ENCODE data around the gene ZBED1. TPM values are rescaled to one million over a fixed set of nuclear protein-coding genes. Genes with fewer than 3 reads are reported as not detected.
"Not testable (repeated sequence)": the region's sequence is repeated elsewhere in the genome, so short reads cannot be mapped to it uniquely, and the experiment has no call there.

Gene ZBED1
- total and polyA plus RNA-seq, 2 donors (not counting 3 experiments of a cell fraction or from before 2014, with no cell fraction given), result 24.6 to 46.5 TPM

DNA sequence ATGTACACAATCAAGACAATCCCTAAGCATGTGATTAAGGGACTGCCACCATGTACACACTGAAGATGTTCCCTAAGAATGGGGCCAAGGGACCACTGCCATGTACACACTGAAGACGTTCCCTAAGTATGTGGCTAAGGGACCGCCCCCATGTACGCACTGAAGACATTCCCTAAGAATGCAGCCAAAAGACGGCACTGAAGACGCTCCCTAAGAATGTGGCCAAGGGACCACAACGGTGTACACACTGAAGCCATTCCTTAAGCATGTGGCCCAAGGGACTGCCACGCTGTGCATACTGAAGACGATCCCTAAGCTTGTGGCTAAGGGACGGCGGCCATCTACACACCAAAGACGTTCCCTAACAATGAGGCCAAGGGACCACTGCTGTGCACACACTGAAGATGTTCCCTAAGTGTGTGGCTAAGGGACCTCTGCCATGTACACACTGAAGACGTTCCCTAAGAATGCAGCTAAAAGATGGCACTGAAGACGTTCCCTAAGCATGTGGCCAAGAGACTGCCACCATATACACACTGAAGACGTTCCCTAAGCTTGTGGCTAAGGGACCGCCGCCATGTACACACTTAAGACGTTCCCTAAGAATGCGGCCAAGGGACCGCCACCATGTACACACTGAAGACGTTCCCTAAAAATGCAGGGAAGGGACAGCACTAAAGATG lies 26.4 kb downstream of the ZBED1 start:
- no TSS peak for BruUV-seq (replicated peaks)
- POLR2A ChIA-PET, result no interaction called here
- H2AFZ ChIP-seq (ENCODE audit: low read depth, low read length), result no peak overlapping the region
- intact Hi-C loops (cut with micrococcal nuclease), result no loop called here
- no peaks in the 10 kb centered on the region for H3K9me1 ChIP-seq (replicated peaks; ENCODE audit: control insufficient read depth, extremely low read depth, insufficient read depth, low read length)
- peaks cover 23% of the 10 kb centered on the region for H3K79me2 ChIP-seq (ENCODE audit: control insufficient read depth, insufficient read depth, low read length)
- H3K36me3 ChIP-seq (ENCODE audit: control insufficient read depth in 2 of 2, extremely low read depth in 1 of 2, insufficient read depth in 2 of 2, low read length in 2 of 2), result no peaks in the 10 kb centered on the region
- no peak overlapping the region for H3K4me3 ChIP-seq (replicated peaks in 1 of 3; ENCODE audit: insufficient read depth in 1 of 3, low read depth in 1 of 3, low read length in 3 of 3)
- DNase-seq (ENCODE audit: low read depth, low spot score) (no peak), FAIRE-seq (no peak)
- no peaks in the 10 kb centered on the region for H4K20me1 ChIP-seq (replicated peaks; ENCODE audit: control insufficient read depth, extremely low read depth, insufficient read depth, low read length)
- H3K9ac ChIP-seq (replicated peaks; ENCODE audit: extremely low read depth, insufficient read depth, low read length), result no peak overlapping the region
- no peaks in the 10 kb centered on the region for H3K27me3 ChIP-seq (ENCODE audit: control insufficient read depth in 2 of 2, insufficient read depth in 2 of 2, low read length in 2 of 2)
- no peak overlapping the region for H3K27ac ChIP-seq (ENCODE audit: insufficient read depth, low read depth, low read length)
- H3K4me2 ChIP-seq (ENCODE audit: insufficient read depth, low read length), result no peak overlapping the region
- no peaks in the 10 kb centered on the region for H3K9me3 ChIP-seq (replicated peaks; ENCODE audit: control insufficient read depth, insufficient read depth, low read length)
- CTCF ChIA-PET, result no interaction called here
- no peaks in the 10 kb centered on the region for H3K4me1 ChIP-seq (ENCODE audit: control insufficient read depth, extremely low read depth, insufficient read depth, low read length)
- TF ChIP-seq FOS (IDR thresholded peaks at IDR 0.05; ENCODE audit: borderline replicate concordance, insufficient read depth, low read length) (no peak), CTCF (IDR thresholded peaks at IDR 0.05; ENCODE audit: extremely low read depth in 1 of 2, insufficient read depth in 1 of 2, low read depth in 1 of 2, low read length in 2 of 2) (no peak), EZH2 (IDR thresholded peaks at IDR 0.05; ENCODE audit: borderline replicate concordance, low read depth, low read length, severe bottlenecking) (no peak), JUN (IDR thresholded peaks at IDR 0.05; ENCODE audit: borderline replicate concordance, insufficient read depth, insufficient read length, low read depth) (no peak), POLR2AphosphoS5 (IDR thresholded peaks at IDR 0.05; ENCODE audit: insufficient read depth, low read depth, low read length) (no peak), GATA2 (IDR thresholded peaks at IDR 0.05; ENCODE audit: insufficient read depth, insufficient read length, low read depth, low read length) (no peak), MAX (IDR thresholded peaks at IDR 0.05; ENCODE audit: insufficient read depth, insufficient read length) (no peak), MYC (IDR thresholded peaks at IDR 0.05; ENCODE audit: low read depth, low read length) (no peak)
- dilution Hi-C loops (cut with MboI; ENCODE audit: extremely low pct_ligation_motif_present, low sequenced_read_pairs), result no loop called here

DNA sequence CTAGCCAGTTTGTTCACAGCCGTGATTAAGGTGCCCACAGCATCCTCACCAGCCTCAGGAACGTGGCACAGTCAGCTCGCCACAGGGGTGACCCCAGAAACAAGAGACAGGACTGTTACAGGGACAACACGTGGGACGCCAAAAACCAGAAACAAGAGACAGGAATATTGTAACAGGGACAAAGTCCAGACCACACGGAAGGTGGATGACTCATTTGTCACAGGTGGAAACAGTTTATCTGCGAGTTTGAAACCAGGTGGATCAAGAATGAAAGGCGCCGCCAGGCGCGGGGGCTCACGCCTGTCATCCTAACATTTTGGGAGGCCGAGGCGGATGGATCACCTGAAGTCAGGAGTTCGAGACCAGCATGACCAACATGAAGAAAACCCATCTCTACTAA lies 27.7 kb downstream of the ZBED1 start:
- FAIRE-seq; H3K27me3 ChIP-seq (ENCODE audit: control insufficient read depth in 2 of 2, insufficient read depth in 2 of 2, low read length in 2 of 2); H3K36me3 ChIP-seq (ENCODE audit: control insufficient read depth in 2 of 2, extremely low read depth in 1 of 2, insufficient read depth in 2 of 2, low read length in 2 of 2); H2AFZ ChIP-seq (ENCODE audit: low read depth, low read length); H3K4me1 ChIP-seq (ENCODE audit: control insufficient read depth, extremely low read depth, insufficient read depth, low read length); DNase-seq (ENCODE audit: low read depth, low spot score); H3K4me3 ChIP-seq (replicated peaks in 1 of 3; ENCODE audit: insufficient read depth in 1 of 3, low read depth in 1 of 3, low read length in 3 of 3); H3K9me3 ChIP-seq (replicated peaks; ENCODE audit: control insufficient read depth, insufficient read depth, low read length); BruUV-seq (replicated peaks); POLR2A ChIA-PET; H3K4me2 ChIP-seq (ENCODE audit: insufficient read depth, low read length); H3K9me1 ChIP-seq (replicated peaks; ENCODE audit: control insufficient read depth, extremely low read depth, insufficient read depth, low read length); intact Hi-C loops (cut with micrococcal nuclease); H3K9ac ChIP-seq (replicated peaks; ENCODE audit: extremely low read depth, insufficient read depth, low read length); H3K27ac ChIP-seq (ENCODE audit: insufficient read depth, low read depth, low read length); H4K20me1 ChIP-seq (replicated peaks; ENCODE audit: control insufficient read depth, extremely low read depth, insufficient read depth, low read length); CTCF ChIA-PET; dilution Hi-C loops (cut with MboI; ENCODE audit: extremely low pct_ligation_motif_present, low sequenced_read_pairs): not testable (repeated sequence)
- H3K79me2 ChIP-seq (ENCODE audit: control insufficient read depth, insufficient read depth, low read length), result peaks cover 13% of the 10 kb centered on the region

All from endothelial cell of umbilical vein (primary cell).